Measurements from ENCODE around the gene RFPL2.
"Not testable (repeated sequence)": the region's sequence is repeated elsewhere in the genome, so short reads cannot be mapped to it uniquely, and the experiment has no call there.

GRCh38 chr22:32154727-32155126 lies 50.1 kb downstream of the RFPL2 start:
- not testable (repeated sequence) for TF ChIP-seq JUN (CRISPR knock-in tag; IDR thresholded peaks at IDR 0.05); CTCF (IDR thresholded peaks at IDR 0.05); MXD4 (CRISPR knock-in tag; IDR thresholded peaks at IDR 0.05; ENCODE audit: borderline replicate concordance); NFATC4 (CRISPR knock-in tag; IDR thresholded peaks at IDR 0.05)

Measured in WTC11 (cell line).